ENCODE measurements around the gene NUP205.

- TF ChIP-seq CTCF (IDR thresholded peaks at IDR 0.05) (no peak), POLR2A (IDR thresholded peaks at IDR 0.05) (no peak)
Measured at GRCh38 chr7:135597181-135597925, 39.6 kb downstream of the NUP205 start.

Data from uterus (tissue), 2 donors.